HepG2 (cell line): ENCODE measurements around the gene ETFA. TPM values are rescaled to one million over a fixed set of nuclear protein-coding genes. Genes with fewer than 3 reads are reported as not detected.

Experiments
- CTCF ChIP-seq: sonication (generic); formaldehyde crosslinking; IDR thresholded peaks from 2 replicates; pipeline ENCODE4 v1.5.0; 2020; ENCODE audit warnings: mild to moderate bottlenecking, missing genetic modification reagents, moderate library complexity
- DBP ChIP-seq: sonication (generic); formaldehyde crosslinking; IDR thresholded peaks from 2 replicates; pipeline ENCODE4 v1.4.0; 2020; ENCODE audit warnings: missing genetic modification reagents; ENCODE audit errors: not compliant biosample characterization
- FOXK2 ChIP-seq: fragments of 450-650 bp; IDR thresholded peaks from 2 replicates; pipeline ENCODE4 v1.6.1; 2016
- GZF1 ChIP-seq: sonication (generic); formaldehyde crosslinking; IDR thresholded peaks from 2 replicates; pipeline ENCODE4 v1.5.1; 2020; ENCODE audit warnings: mild to moderate bottlenecking, missing genetic modification reagents
- SAP130 ChIP-seq: IDR thresholded peaks from 2 replicates; pipeline ENCODE4 v1.6.1; 2016; ENCODE audit warnings: low read depth
- SOX13 ChIP-seq, 3 experiments: fragments of 450-650 bp in 1 of 3; sonication (generic) in 1 of 3; formaldehyde crosslinking in 1 of 3; IDR thresholded peaks in 2 of 3; conservative IDR thresholded peaks in 1 of 3; 2 replicates each; pipeline versions ENCODE4 v1.5.0 to v1.6.1; 2016 to 2020; ENCODE audit warnings: antibody characterized with exemption in 1 of 3, mild to moderate bottlenecking in 1 of 3, missing compliant biosample characterization in 1 of 3, missing genetic modification reagents in 1 of 3, moderate library complexity in 1 of 3
- SP1 ChIP-seq, 2 experiments: fragments of 450-650 bp in 1 of 2; sonication (generic) in 1 of 2; formaldehyde crosslinking in 1 of 2; IDR thresholded peaks; 2 replicates each; pipeline versions ENCODE4 v1.4.0 to v1.6.1; 2016 to 2020; ENCODE audit warnings: missing genetic modification reagents in 1 of 2
- TFDP1 ChIP-seq: IDR thresholded peaks from 2 replicates; pipeline ENCODE4 v1.6.1; 2016; ENCODE audit warnings: missing compliant biosample characterization, missing genetic modification reagents, borderline replicate concordance
- ZBED4 ChIP-seq: sonication (generic); formaldehyde crosslinking; IDR thresholded peaks from 2 replicates; pipeline ENCODE4 v1.4.0; 2020; ENCODE audit warnings: missing genetic modification reagents, borderline replicate concordance
- ZMAT3 ChIP-seq: sonication (generic); formaldehyde crosslinking; conservative IDR thresholded peaks from 2 replicates; pipeline ENCODE4 v1.7.0; 2021; ENCODE audit warnings: missing genetic modification reagents
- ZNF292 ChIP-seq: sonication (generic); formaldehyde crosslinking; IDR thresholded peaks from 2 replicates; pipeline ENCODE4 v1.8.1; 2022; ENCODE audit warnings: mild to moderate bottlenecking, low read depth, missing genetic modification reagents, borderline replicate concordance
- ZNF441 ChIP-seq: sonication (generic); formaldehyde crosslinking; IDR thresholded peaks from 2 replicates; pipeline ENCODE4 v1.7.0; 2021; ENCODE audit warnings: missing genetic modification reagents, borderline replicate concordance
- ZNF510 ChIP-seq: sonication (generic); formaldehyde crosslinking; IDR thresholded peaks from 2 replicates; pipeline ENCODE4 v1.4.0; 2020; ENCODE audit warnings: low read depth, mild to moderate bottlenecking, missing genetic modification reagents
- ZNF552 ChIP-seq: sonication (generic); formaldehyde crosslinking; IDR thresholded peaks from 2 replicates; pipeline ENCODE4 v1.9.0; 2022; ENCODE audit warnings: missing genetic modification reagents, mild to moderate bottlenecking, borderline replicate concordance
- ZNF558 ChIP-seq: sonication (generic); formaldehyde crosslinking; IDR thresholded peaks from 2 replicates; pipeline ENCODE4 v1.9.0; 2022; ENCODE audit warnings: mild to moderate bottlenecking, missing genetic modification reagents, borderline replicate concordance
- ZUFSP ChIP-seq: sonication (generic); formaldehyde crosslinking; IDR thresholded peaks from 2 replicates; pipeline ENCODE4 v1.9.0; 2021; ENCODE audit warnings: missing genetic modification reagents, mild to moderate bottlenecking, borderline replicate concordance
- polyA plus RNA-seq, 8 experiments: library from polyadenylated mRNA; depleted of rRNA in 3 of 8; stranded (reverse) in 7 of 8; unstranded in 1 of 8; fragments of >200 nt; fragmentation: Illumina TruSeq in 4 of 8; extraction: Trizol in 4 of 8; gene quantifications; 2 replicates each; pipeline versions ENCODE4 v1.2.1 to v1.2.3, GENCODE V29; 2011 to 2016; ENCODE audit warnings: low read depth in 4 of 8, missing spikeins in 1 of 8, mixed read lengths in 1 of 8; ENCODE audit not compliant: insufficient read depth in 1 of 8
- total RNA-seq, 5 experiments: library from RNA; depleted of rRNA; stranded (reverse); fragments of >200 nt; fragmentation: Illumina TruSeq; extraction: Trizol; gene quantifications; 2 replicates each; pipeline ENCODE4 v1.2.3, GENCODE V29; 2016; ENCODE audit warnings: low read depth in 1 of 5

The ETFA gene
- total and polyA plus RNA-seq, 2 of the 13 experiments (the other 11 are each of a cell fraction or from before 2014, with no cell fraction given): 291 to 396 TPM

- TF ChIP-seq SAP130 (CRISPR knock-in tag) (peak; percentile 80), ZUFSP (CRISPR knock-in tag) (no peak), ZNF510 (CRISPR knock-in tag) (no peak), GZF1 (CRISPR knock-in tag) (0 out of 2 replicates have a peak, but pooled peaks have one; percentile 41), CTCF (CRISPR knock-in tag) (0 out of 2 replicates have a peak, but pooled peaks have one; percentile 17), TFDP1 (peak; percentile 50; the same call in 1 of the 2 replicates), ZNF552 (CRISPR knock-in tag) (no peak), DBP (CRISPR knock-in tag) (no peak), SP1 (IDR thresholded peaks at IDR 0.05) (no peak), SP1 (CRISPR knock-in tag; IDR thresholded peaks at IDR 0.05) (no peak), ZNF441 (CRISPR knock-in tag) (peak; percentile 40; the same call in 1 of the 2 replicates), ZMAT3 (CRISPR knock-in tag) (0 out of 2 replicates have a peak, but pooled peaks have one; percentile 50), ZNF558 (CRISPR knock-in tag) (peak; percentile 44; the same call in 1 of the 2 replicates), ZBED4 (CRISPR knock-in tag) (no peak), SOX13 (IDR thresholded peaks at IDR 0.05) (no peak), SOX13 (CRISPR knock-in tag; conservative IDR thresholded peaks at IDR 0.05 in 1 of 2, IDR thresholded peaks at IDR 0.05 in 1 of 2) (peak in 1 of 2 experiments; percentile 56; a peak in 1 of 4 replicates), ZNF292 (peak; percentile 79; the same call in 1 of the 2 replicates), FOXK2 (no peak)
Measured at GRCh38 chr15:76196269-76197231, 114.7 kb downstream of the ETFA start (continued).
